ENCODE data around the gene ATP5MC2. TPM values are rescaled to one million over a fixed set of nuclear protein-coding genes. Genes with fewer than 3 reads are reported as not detected.
"Not testable (repeated sequence)": the region's sequence is repeated elsewhere in the genome, so short reads cannot be mapped to it uniquely, and the experiment has no call there.

The ATP5MC2 gene
- total RNA-seq = 433 and 438 TPM in 2 replicates

GRCh38 chr12:53675701-53676607 is at the start of gene ATP5MC2:
ATP5MC2 (minus strand) TSS chr12:53676083; CDS start chr12:53672614, 3,469 bp downstream.
- peaks cover 28% of the 10 kb centered on the region for H3K4me1 Mint-ChIP-seq (ENCODE audit: low read depth)
- H3K9me3 Mint-ChIP-seq = no peaks in the 10 kb centered on the region
- peaks cover 34% of the 10 kb centered on the region for H3K36me3 Mint-ChIP-seq (ENCODE audit: low read depth)
- peak; percentile 97 for DNase-seq (ENCODE audit: low spot score)
- intact Hi-C loops (cut with micrococcal nuclease) = loop anchor here (1.0 kb wide), 3 partner anchors 50 to 175 kb away; partner anchors contain the start of genes ATF7 and TARBP2
- H3K27me3 Mint-ChIP-seq (ENCODE audit: low read depth) = peaks cover 29% of the 10 kb centered on the region
- H3K4me3 Mint-ChIP-seq (ENCODE audit: low read depth) = peak within 1 kb of the TSS; percentile 93
- peak within 1 kb of the TSS; percentile 92 for H3K27ac Mint-ChIP-seq

- H3K9me3 Mint-ChIP-seq = no peaks in the 10 kb centered on the region
- H3K27ac Mint-ChIP-seq = no peak overlapping the region
- intact Hi-C loops (cut with micrococcal nuclease) = no loop called here
- no peak overlapping the region for H3K4me3 Mint-ChIP-seq (ENCODE audit: low read depth)
- DNase-seq (ENCODE audit: low spot score) = no peak
- H3K4me1 Mint-ChIP-seq (ENCODE audit: low read depth) = peaks cover 18% of the 10 kb centered on the region
- H3K36me3 Mint-ChIP-seq (ENCODE audit: low read depth) = peaks cover 9% of the 10 kb centered on the region
- no peaks in the 10 kb centered on the region for H3K27me3 Mint-ChIP-seq (ENCODE audit: low read depth)
Measured at GRCh38 chr12:53722450-53723041, 46.7 kb upstream of the ATP5MC2 start.

DNA sequence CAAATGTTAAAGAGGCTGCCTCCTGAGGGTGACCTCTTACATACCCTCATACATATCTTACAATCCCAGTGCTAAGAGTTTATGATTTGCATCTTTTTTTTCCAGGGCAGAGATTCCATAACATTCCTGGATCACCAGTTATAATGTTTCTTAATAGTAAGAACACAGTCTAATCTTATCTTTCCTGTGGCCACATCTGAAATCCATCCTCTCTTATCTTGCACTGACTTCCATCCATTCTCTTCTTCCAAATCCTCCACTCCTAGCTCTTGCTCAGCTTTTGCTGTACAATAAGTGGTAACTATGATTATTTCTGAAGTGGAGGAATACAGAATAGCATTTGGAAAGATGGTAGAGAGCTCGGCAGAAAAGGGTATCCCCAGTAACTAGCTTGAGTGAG is 45.1 kb upstream of the ATP5MC2 start:
- peaks cover 7% of the 10 kb centered on the region for H3K4me1 Mint-ChIP-seq (ENCODE audit: low read depth)

GRCh38 chr12:53719649-53720048 is 43.8 kb upstream of the ATP5MC2 start:
- intact Hi-C loops (cut with micrococcal nuclease) = no loop called here
- H3K36me3 Mint-ChIP-seq (ENCODE audit: low read depth) = peaks cover 9% of the 10 kb centered on the region
- H3K27me3 Mint-ChIP-seq (ENCODE audit: low read depth) = no peaks in the 10 kb centered on the region
- DNase-seq (ENCODE audit: low spot score) = no peak
- peaks cover 4% of the 10 kb centered on the region for H3K4me1 Mint-ChIP-seq (ENCODE audit: low read depth)
- H3K9me3 Mint-ChIP-seq = no peaks in the 10 kb centered on the region
- H3K27ac Mint-ChIP-seq = no peak overlapping the region
- no peak overlapping the region for H3K4me3 Mint-ChIP-seq (ENCODE audit: low read depth)

More for the DNA sequence above, 45.1 kb upstream of the ATP5MC2 start:
- Mint-ChIP-seq H3K27me3 (ENCODE audit: low read depth) (no peaks in the 10 kb centered on the region), H3K36me3 (ENCODE audit: low read depth) (peaks cover 9% of the 10 kb centered on the region), H3K4me3 (ENCODE audit: low read depth) (no peak overlapping the region), H3K27ac (no peak overlapping the region), H3K9me3 (no peaks in the 10 kb centered on the region)
- intact Hi-C loops (cut with micrococcal nuclease) = no loop called here
- no peak for DNase-seq (ENCODE audit: low spot score)

DNA sequence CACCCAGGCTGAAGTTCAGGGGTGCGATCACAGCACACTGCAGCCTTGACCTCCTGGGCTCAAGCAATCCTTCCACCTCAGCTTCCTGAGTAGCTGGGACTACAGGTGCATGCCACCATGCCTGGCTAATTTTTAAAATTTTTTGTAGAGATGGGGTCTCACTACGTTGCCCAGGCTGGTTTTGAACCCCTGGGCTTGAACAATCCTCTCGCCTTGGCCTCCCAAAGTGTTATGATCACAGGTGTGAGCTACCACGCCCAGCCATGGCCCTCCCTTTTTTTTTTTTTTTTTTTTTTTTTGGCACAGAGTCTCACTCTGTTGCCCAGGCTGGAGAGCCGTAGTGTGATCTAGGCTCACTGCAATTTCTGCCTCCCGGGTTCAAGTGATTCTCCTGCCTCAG is 42.7 kb upstream of the ATP5MC2 start:
- H3K27ac Mint-ChIP-seq; H3K27me3 Mint-ChIP-seq (ENCODE audit: low read depth); H3K36me3 Mint-ChIP-seq (ENCODE audit: low read depth); intact Hi-C loops (cut with micrococcal nuclease); H3K9me3 Mint-ChIP-seq; H3K4me3 Mint-ChIP-seq (ENCODE audit: low read depth); DNase-seq (ENCODE audit: low spot score); H3K4me1 Mint-ChIP-seq (ENCODE audit: low read depth): not testable (repeated sequence)

DNA sequence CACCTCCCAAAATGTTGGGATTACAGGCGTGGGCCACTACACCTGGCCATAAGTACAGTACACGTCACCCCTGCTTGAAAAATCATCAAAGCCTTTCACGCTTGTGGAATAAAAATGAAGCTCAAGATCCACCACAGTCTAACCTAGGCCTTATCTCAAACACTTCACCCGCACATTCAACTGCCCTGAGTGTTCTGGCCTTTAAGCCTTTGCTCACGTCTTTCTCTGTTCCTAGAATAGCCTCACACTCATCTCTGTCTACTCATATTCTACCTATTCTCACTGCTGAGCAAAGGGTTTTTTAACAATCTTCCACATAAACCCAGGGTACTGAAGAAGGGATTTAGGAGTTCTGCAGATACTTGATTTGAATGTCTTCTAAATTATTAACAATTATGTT is 41.4 kb upstream of the ATP5MC2 start:
- no peak for DNase-seq (ENCODE audit: low spot score)
- Mint-ChIP-seq H3K27me3 (ENCODE audit: low read depth) (no peaks in the 10 kb centered on the region), H3K9me3 (no peaks in the 10 kb centered on the region), H3K4me3 (ENCODE audit: low read depth) (no peak overlapping the region), H3K36me3 (ENCODE audit: low read depth) (peaks cover 9% of the 10 kb centered on the region), H3K27ac (no peak overlapping the region), H3K4me1 (ENCODE audit: low read depth) (no peaks in the 10 kb centered on the region)
- intact Hi-C loops (cut with micrococcal nuclease) = no loop called here

DNA sequence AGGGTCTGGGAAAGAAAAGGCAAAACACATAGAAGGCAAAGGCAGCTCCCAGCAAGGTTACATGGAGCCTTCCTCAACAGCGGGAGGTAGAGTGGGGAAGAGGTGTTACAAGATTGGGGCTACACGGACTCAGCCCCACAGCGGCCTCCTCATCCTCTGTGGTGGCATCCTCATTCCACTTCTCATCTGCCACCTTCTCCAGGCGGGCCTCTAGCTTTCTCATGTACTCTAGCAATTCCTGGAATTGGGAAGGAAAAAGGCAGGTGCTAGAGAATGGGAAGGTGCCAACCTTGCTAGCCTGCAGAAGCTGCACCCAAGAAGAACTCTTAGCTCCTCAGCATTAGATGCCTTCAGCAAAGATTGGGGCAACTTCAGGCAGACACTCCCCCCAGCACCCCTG is 38.1 kb upstream of the ATP5MC2 start:
- intact Hi-C loops (cut with micrococcal nuclease) = no loop called here
- no peaks in the 10 kb centered on the region for H3K9me3 Mint-ChIP-seq
- no peaks in the 10 kb centered on the region for H3K36me3 Mint-ChIP-seq (ENCODE audit: low read depth)
- H3K27me3 Mint-ChIP-seq (ENCODE audit: low read depth) = peaks cover 3% of the 10 kb centered on the region
- H3K4me3 Mint-ChIP-seq (ENCODE audit: low read depth) = no peak overlapping the region
- H3K4me1 Mint-ChIP-seq (ENCODE audit: low read depth) = no peaks in the 10 kb centered on the region
- DNase-seq (ENCODE audit: low spot score) = no peak
- no peak overlapping the region for H3K27ac Mint-ChIP-seq

- H3K27ac Mint-ChIP-seq = no peak overlapping the region
- no peak for DNase-seq (ENCODE audit: low spot score)
- intact Hi-C loops (cut with micrococcal nuclease) = no loop called here
- H3K4me3 Mint-ChIP-seq (ENCODE audit: low read depth) = no peak overlapping the region
- H3K36me3 Mint-ChIP-seq (ENCODE audit: low read depth) = no peaks in the 10 kb centered on the region
- no peaks in the 10 kb centered on the region for H3K9me3 Mint-ChIP-seq
- H3K27me3 Mint-ChIP-seq (ENCODE audit: low read depth) = peaks cover 8% of the 10 kb centered on the region
- no peaks in the 10 kb centered on the region for H3K4me1 Mint-ChIP-seq (ENCODE audit: low read depth)
Measured at GRCh38 chr12:53713516-53713915, 37.6 kb upstream of the ATP5MC2 start.

DNA sequence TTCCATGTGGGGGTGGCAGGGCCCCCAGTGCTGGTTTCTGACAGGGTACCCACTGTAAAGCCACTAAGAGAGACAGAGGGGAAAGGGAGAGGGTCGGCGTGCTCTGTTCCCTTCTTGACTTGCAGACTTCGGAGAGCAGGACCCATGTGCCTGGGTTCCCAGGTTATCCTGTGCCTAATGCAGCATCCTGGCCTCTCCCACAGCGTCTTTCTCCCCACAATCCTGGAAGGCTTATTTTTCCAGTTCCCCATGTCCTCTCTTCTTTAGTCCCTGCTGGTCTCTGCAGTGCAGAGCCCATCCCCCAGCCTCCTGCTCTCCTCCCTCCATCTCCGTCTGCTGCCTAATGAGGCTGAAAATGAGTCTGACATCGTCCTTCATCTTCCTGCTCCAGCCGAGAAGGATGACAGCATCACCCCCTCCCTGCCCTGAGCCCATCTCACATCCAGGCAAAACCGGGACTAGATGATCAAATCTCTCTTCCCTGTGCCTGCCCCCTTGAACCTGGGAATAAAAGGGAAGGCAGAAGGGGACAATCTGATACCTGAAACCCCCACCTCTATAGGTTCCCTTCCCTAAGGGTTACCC is 36.3 kb upstream of the ATP5MC2 start:
- Mint-ChIP-seq H3K4me1 (ENCODE audit: low read depth) (no peaks in the 10 kb centered on the region), H3K36me3 (ENCODE audit: low read depth) (no peaks in the 10 kb centered on the region), H3K9me3 (no peaks in the 10 kb centered on the region), H3K27me3 (ENCODE audit: low read depth) (peaks cover 12% of the 10 kb centered on the region), H3K4me3 (ENCODE audit: low read depth) (no peak overlapping the region), H3K27ac (no peak overlapping the region)
- no peak for DNase-seq (ENCODE audit: low spot score)
- intact Hi-C loops (cut with micrococcal nuclease) = no loop called here

DNA sequence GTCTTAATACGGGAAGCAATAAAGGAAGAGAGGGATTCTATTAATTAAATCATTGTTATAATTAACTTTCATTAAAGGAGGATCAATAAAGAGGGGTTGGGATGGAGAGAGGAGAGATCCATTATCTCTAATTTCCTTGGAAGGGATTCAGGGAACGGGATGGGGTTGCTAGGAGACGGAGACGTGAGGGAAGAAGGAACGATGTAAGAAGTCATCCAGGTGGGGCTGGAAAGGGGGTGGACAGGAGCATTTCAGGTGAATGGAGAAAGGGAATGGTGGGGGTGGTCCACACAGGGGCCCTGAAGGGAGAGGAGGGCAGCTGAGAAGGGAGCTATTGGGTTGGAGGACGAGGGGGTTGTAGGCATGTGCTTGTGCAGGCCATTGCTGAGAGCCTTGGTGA is 34.2 kb upstream of the ATP5MC2 start:
- Mint-ChIP-seq H3K4me3 (ENCODE audit: low read depth) (no peak overlapping the region), H3K9me3 (no peaks in the 10 kb centered on the region), H3K27ac (no peak overlapping the region), H3K4me1 (ENCODE audit: low read depth) (no peaks in the 10 kb centered on the region), H3K36me3 (ENCODE audit: low read depth) (no peaks in the 10 kb centered on the region), H3K27me3 (ENCODE audit: low read depth) (peaks cover 24% of the 10 kb centered on the region)
- DNase-seq (ENCODE audit: low spot score) = no peak
- intact Hi-C loops (cut with micrococcal nuclease) = no loop called here

- Mint-ChIP-seq H3K36me3 (ENCODE audit: low read depth) (no peaks in the 10 kb centered on the region), H3K27ac (no peak overlapping the region), H3K9me3 (no peaks in the 10 kb centered on the region), H3K4me3 (ENCODE audit: low read depth) (no peak overlapping the region), H3K27me3 (ENCODE audit: low read depth) (peaks cover 26% of the 10 kb centered on the region), H3K4me1 (ENCODE audit: low read depth) (no peaks in the 10 kb centered on the region)
- intact Hi-C loops (cut with micrococcal nuclease) = no loop called here
- DNase-seq (ENCODE audit: low spot score) = no peak
Measured at GRCh38 chr12:53709671-53710070, 33.8 kb upstream of the ATP5MC2 start.

DNA sequence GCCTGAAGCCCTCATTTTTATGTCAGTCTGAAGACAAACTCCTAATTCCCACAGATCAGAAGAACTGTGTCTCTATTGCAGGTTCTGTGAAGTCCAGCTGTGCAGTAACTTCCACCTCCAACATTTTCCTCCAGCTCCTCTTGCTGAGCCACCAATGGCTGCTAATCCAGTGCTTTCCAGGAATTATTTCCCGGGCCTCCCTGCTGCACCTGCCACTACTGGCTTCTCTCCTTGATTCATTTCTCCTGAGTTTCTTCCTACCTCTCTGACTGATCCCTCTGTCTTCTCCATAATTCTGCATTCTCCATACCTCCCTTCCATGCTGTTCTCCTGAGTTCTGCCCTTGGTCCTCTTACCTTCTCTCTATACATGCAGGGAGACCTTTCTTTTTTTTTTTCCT is 30.2 kb upstream of the ATP5MC2 start:
- Mint-ChIP-seq H3K36me3 (ENCODE audit: low read depth) (no peaks in the 10 kb centered on the region), H3K4me3 (ENCODE audit: low read depth) (no peak overlapping the region), H3K27ac (no peak overlapping the region), H3K27me3 (ENCODE audit: low read depth) (peaks cover 54% of the 10 kb centered on the region), H3K9me3 (no peaks in the 10 kb centered on the region), H3K4me1 (ENCODE audit: low read depth) (peaks cover 2% of the 10 kb centered on the region)
- DNase-seq (ENCODE audit: low spot score) = no peak
- intact Hi-C loops (cut with micrococcal nuclease) = no loop called here

- Mint-ChIP-seq H3K4me1 (ENCODE audit: low read depth) (peaks cover 2% of the 10 kb centered on the region), H3K36me3 (ENCODE audit: low read depth) (no peaks in the 10 kb centered on the region), H3K4me3 (ENCODE audit: low read depth) (no peak overlapping the region), H3K27ac (no peak overlapping the region), H3K9me3 (no peaks in the 10 kb centered on the region), H3K27me3 (ENCODE audit: low read depth) (peaks cover 69% of the 10 kb centered on the region)
- no peak for DNase-seq (ENCODE audit: low spot score)
- intact Hi-C loops (cut with micrococcal nuclease) = no loop called here
Measured at GRCh38 chr12:53703756-53704155, 27.9 kb upstream of the ATP5MC2 start.
